H1 (cell line): ENCODE measurements around the gene NR2F1. TPM values are rescaled to one million over a fixed set of nuclear protein-coding genes. Genes with fewer than 3 reads are reported as not detected.

Experiments
- CTCF ChIA-PET: fragments of 300-600 bp; sonication (Branson Sonifier 250); formaldehyde crosslinking; loops from one replicate; lab custom pipeline; 2021; ENCODE audit not compliant: partially characterized antibody; lab: Charles Lee
- POLR2A ChIA-PET: fragments of 300-600 bp; sonication (Branson Sonifier 250); formaldehyde crosslinking; loops from one replicate; lab custom pipeline; 2021; ENCODE audit warnings: inconsistent platforms; ENCODE audit not compliant: partially characterized antibody; lab: Charles Lee
- DNase-seq, 2 experiments: peaks; one replicate each; pipeline versions ENCODE4 v3.0.0 to v3.0.0-alpha.2; 2010 to 2022; ENCODE audit warnings: low spot score in 2 of 2, low read depth in 1 of 2, mixed read lengths in 1 of 2
- FAIRE-seq: peaks from 2 replicates; lab custom pipeline; 2011; peaks lifted over from hg19 to GRCh38; lab: Jason Lieb, UNC
- H2AFZ ChIP-seq: 2 replicates; pipeline ENCODE4 v1.8.1; 2012; ENCODE audit warnings: low read length, inconsistent platforms
- H2AK5ac ChIP-seq: 2 replicates; pipeline ENCODE4 v1.6.1; 2013; ENCODE audit warnings: low read depth, low read length
- H2BK120ac ChIP-seq: replicated peaks from 2 replicates; pipeline ENCODE3; 2013; ENCODE audit warnings: low read depth, low read length, inconsistent platforms
- H2BK12ac ChIP-seq: 2 replicates; pipeline ENCODE4 v1.6.1; 2013; ENCODE audit warnings: low read depth, low read length
- H2BK15ac ChIP-seq: 2 replicates; pipeline ENCODE4 v1.6.1; 2013; ENCODE audit warnings: low read length
- H2BK20ac ChIP-seq: 2 replicates; pipeline ENCODE4 v1.6.1; 2013; ENCODE audit warnings: low read length
- H2BK5ac ChIP-seq: 2 replicates; pipeline ENCODE4 v1.6.1; 2013; ENCODE audit warnings: low read depth, low read length
- H3K14ac ChIP-seq: 2 replicates; pipeline ENCODE4 v1.6.1; 2013; ENCODE audit warnings: inconsistent platforms; ENCODE audit not compliant: insufficient read length
- H3K18ac ChIP-seq: 2 replicates; pipeline ENCODE4 v1.6.1; 2013; ENCODE audit warnings: low read length; ENCODE audit errors: extremely low read depth
- H3K23ac ChIP-seq: 2 replicates; pipeline ENCODE4 v1.6.1; 2013; ENCODE audit warnings: inconsistent platforms; ENCODE audit not compliant: insufficient read length
- H3K23me2 ChIP-seq: 2 replicates; pipeline ENCODE4 v1.6.1; 2013; ENCODE audit warnings: low read depth, low read length
- H3K27ac ChIP-seq: 2 replicates; pipeline ENCODE4 v1.6.1; 2011; ENCODE audit warnings: low read depth, low read length, inconsistent platforms
- H3K27me3 ChIP-seq, 4 experiments: replicated peaks in 1 of 4; 1 replicate in 1 of 4; 2 replicates in 3 of 4; pipeline versions ENCODE4 v1.6.1 to v1.8.1; 2011 to 2013; ENCODE audit warnings: low read length in 3 of 4, mild to moderate bottlenecking in 3 of 4, inconsistent platforms in 2 of 4, mixed read lengths in 2 of 4, moderate library complexity in 1 of 4; ENCODE audit not compliant: control insufficient read depth in 3 of 4, insufficient read depth in 3 of 4; ENCODE audit errors: extremely low read depth in 1 of 4
- H3K36me3 ChIP-seq, 4 experiments: 2 replicates each; pipeline versions ENCODE4 v1.6.1 to v1.8.1; 2011 to 2013; ENCODE audit warnings: mild to moderate bottlenecking in 4 of 4, low read length in 3 of 4, moderate library complexity in 2 of 4, control low read depth in 1 of 4, inconsistent platforms in 1 of 4; ENCODE audit not compliant: insufficient read depth in 4 of 4, control insufficient read depth in 2 of 4
- H3K4ac ChIP-seq: replicated peaks from 2 replicates; pipeline ENCODE3; 2013; ENCODE audit warnings: low read length, low read depth, mixed read lengths, inconsistent platforms; ENCODE audit not compliant: insufficient read length
- H3K4me1 ChIP-seq, 4 experiments: replicated peaks in 1 of 4; 1 replicate in 1 of 4; 2 replicates in 3 of 4; pipeline versions ENCODE4 v1.6.1 to v1.8.1; 2011 to 2013; ENCODE audit warnings: low read length in 3 of 4, inconsistent platforms in 2 of 4, mixed read lengths in 1 of 4; ENCODE audit not compliant: insufficient read depth in 4 of 4, control insufficient read depth in 3 of 4
- H3K4me2 ChIP-seq, 2 experiments: 2 replicates each; pipeline versions ENCODE4 v1.6.1 to v1.8.1; 2011 to 2013; ENCODE audit warnings: low read depth in 2 of 2, low read length in 2 of 2, control low read depth in 1 of 2, inconsistent platforms in 1 of 2, mild to moderate bottlenecking in 1 of 2; ENCODE audit not compliant: insufficient read depth in 1 of 2
- H3K4me3 ChIP-seq, 4 experiments: fragments of 200-600, 300-600 bp in 1 of 4; sonication (generic), shearing (Covaris generic), sonication (Bioruptor Twin) in 1 of 4; 2 replicates each; pipeline versions ENCODE4 v1.5.1 to v1.8.1; 2011 to 2016; ENCODE audit warnings: low read length in 4 of 4, low read depth in 3 of 4, control low read depth in 2 of 4, inconsistent platforms in 2 of 4, mild to moderate bottlenecking in 2 of 4, mixed read lengths in 1 of 4, moderate library complexity in 1 of 4; ENCODE audit not compliant: insufficient read depth in 2 of 4; ENCODE audit errors: extremely low read depth in 1 of 4
- H3K56ac ChIP-seq: replicated peaks from 2 replicates; pipeline ENCODE3; 2013; ENCODE audit warnings: low read depth, mild to moderate bottlenecking, mixed read lengths, low read length, inconsistent platforms; ENCODE audit not compliant: insufficient read length
- H3K79me1 ChIP-seq: 2 replicates; pipeline ENCODE4 v1.6.1; 2013; ENCODE audit warnings: low read depth, low read length, control low read depth
- H3K79me2 ChIP-seq, 2 experiments: 2 replicates each; pipeline versions ENCODE4 v1.6.1 to v1.8.1; 2012 to 2013; ENCODE audit warnings: low read length in 2 of 2, mild to moderate bottlenecking in 2 of 2, inconsistent platforms in 1 of 2; ENCODE audit not compliant: insufficient read depth in 2 of 2, control insufficient read depth in 1 of 2
- H3K9ac ChIP-seq, 4 experiments: replicated peaks in 1 of 4; 1 replicate in 1 of 4; 2 replicates in 3 of 4; pipeline versions ENCODE4 v1.6.1 to v1.8.1; 2011 to 2013; ENCODE audit warnings: low read depth in 3 of 4, low read length in 3 of 4, control low read depth in 2 of 4, mild to moderate bottlenecking in 2 of 4, moderate library complexity in 2 of 4, inconsistent platforms in 1 of 4; ENCODE audit errors: extremely low read depth in 1 of 4
- H3K9me3 ChIP-seq, 2 experiments: 2 replicates each; pipeline versions ENCODE4 v1.6.1 to v1.8.1; 2012 to 2013; ENCODE audit warnings: mild to moderate bottlenecking in 2 of 2, moderate library complexity in 2 of 2, control low read depth in 1 of 2, inconsistent platforms in 1 of 2, low read depth in 1 of 2, low read length in 1 of 2, mixed read lengths in 1 of 2; ENCODE audit not compliant: insufficient read depth in 2 of 2
- H4K20me1 ChIP-seq, 2 experiments: replicated peaks in 1 of 2; 2 replicates each; pipeline versions ENCODE3 to v1.8.1; 2011 to 2013; ENCODE audit warnings: inconsistent platforms in 2 of 2, low read length in 2 of 2, mild to moderate bottlenecking in 1 of 2; ENCODE audit not compliant: insufficient read depth in 2 of 2, control insufficient read depth in 1 of 2
- H4K5ac ChIP-seq: 2 replicates; pipeline ENCODE4 v1.6.1; 2013; ENCODE audit warnings: low read length, low read depth, mixed read lengths, inconsistent platforms; ENCODE audit not compliant: insufficient read length
- H4K8ac ChIP-seq: 2 replicates; pipeline ENCODE4 v1.8.0; 2013; ENCODE audit warnings: mild to moderate bottlenecking, moderate library complexity, low read length, inconsistent platforms; ENCODE audit not compliant: insufficient read depth; ENCODE audit errors: extremely low read depth
- H4K91ac ChIP-seq: replicated peaks from 2 replicates; pipeline ENCODE3; 2013; ENCODE audit warnings: low read length, mixed read lengths, inconsistent platforms; ENCODE audit not compliant: insufficient read length
- CEBPB ChIP-seq: IDR thresholded peaks from 2 replicates; pipeline ENCODE4 v1.6.1; 2012; ENCODE audit warnings: low read depth, low read length
- CHD2 ChIP-seq: IDR thresholded peaks from 2 replicates; pipeline ENCODE4 v1.6.1; 2012; ENCODE audit warnings: low read length, improper control_type of control experiment
- EP300 ChIP-seq, 2 experiments: IDR thresholded peaks; 1 replicate in 1 of 2; 2 replicates in 1 of 2; pipeline ENCODE4 v1.6.1; 2011 to 2012; ENCODE audit warnings: low read depth in 2 of 2, low read length in 2 of 2, mild to moderate bottlenecking in 2 of 2, borderline replicate concordance in 1 of 2, inconsistent platforms in 1 of 2, moderate library complexity in 1 of 2
- JUN ChIP-seq: IDR thresholded peaks from 2 replicates; pipeline ENCODE4 v1.6.1; 2011; ENCODE audit warnings: low read depth, mild to moderate bottlenecking, improper control_type of control experiment, low read length
- KDM4A ChIP-seq: IDR thresholded peaks from one replicate; pipeline ENCODE4 v1.7.1; 2012; ENCODE audit warnings: low read depth, mild to moderate bottlenecking, moderate library complexity, low read length, inconsistent platforms; ENCODE audit not compliant: severe bottlenecking
- POLR2A ChIP-seq, 2 experiments: IDR thresholded peaks; 1 replicate in 1 of 2; 2 replicates in 1 of 2; pipeline ENCODE4 v1.6.1; 2011; ENCODE audit warnings: low read depth in 2 of 2, low read length in 2 of 2, mild to moderate bottlenecking in 2 of 2; ENCODE audit errors: control extremely low read depth in 1 of 2
- RBBP5 ChIP-seq: IDR thresholded peaks from 2 replicates; pipeline ENCODE4 v1.7.1; 2012; ENCODE audit warnings: low read depth, mild to moderate bottlenecking, inconsistent platforms, low read length, moderate library complexity, borderline replicate concordance
- SIRT6 ChIP-seq: IDR thresholded peaks from one replicate; pipeline ENCODE4 v1.7.1; 2012; ENCODE audit warnings: low read length, inconsistent platforms
- SUZ12 ChIP-seq: fragments of 200-600 bp; sonication (generic); IDR thresholded peaks from 2 replicates; pipeline ENCODE4 v1.6.1; 2012; ENCODE audit warnings: mild to moderate bottlenecking, inconsistent platforms, low read length, moderate library complexity, mixed read lengths
- TBP ChIP-seq: IDR thresholded peaks from 2 replicates; pipeline ENCODE4 v1.6.1; 2011; ENCODE audit warnings: low read depth, low read length, improper control_type of control experiment
- YY1 ChIP-seq: IDR thresholded peaks from 2 replicates; pipeline ENCODE4 v1.6.1; 2011; ENCODE audit warnings: low read depth, mild to moderate bottlenecking, low read length
- WGBS, 2 experiments: shearing (Covaris generic) in 1 of 2; methylation state at CpG; one replicate each; pipeline versions ENCODE4 v1.1.6 to v1.1.7; 2013 to 2015; ENCODE audit warnings: low lambda C conversion rate in 2 of 2, mixed read lengths in 2 of 2, inconsistent platforms in 1 of 2, low coverage in 1 of 2, missing lambda C conversion rate in 1 of 2; ENCODE audit not compliant: insufficient replicate concordance in 2 of 2, insufficient coverage in 1 of 2, insufficient read length in 1 of 2; ENCODE audit errors: extremely low coverage in 1 of 2, missing lambda C conversion rate in 1 of 2; 5-methylcytosine and 5-hydroxymethylcytosine counted together
- polyA plus RNA-seq, 7 experiments: library from polyadenylated mRNA; depleted of rRNA in 3 of 7; stranded (reverse) in 5 of 7; unstranded in 2 of 7; fragments of >200 nt in 5 of 7; fragments of 200-250 nt in 2 of 7; gene quantifications; 1 replicate in 5 of 7; 2 replicates in 1 of 7; 4 replicates in 1 of 7; pipeline versions ENCODE4 v1.2.1 to v1.2.3, GENCODE V29; 2011 to 2013; ENCODE audit warnings: missing spikeins in 2 of 7, mixed read lengths in 2 of 7
- total RNA-seq: library from RNA; stranded (reverse); fragmentation: NEBNext Ultra II Directional; extraction: Animal tissue kit (Norgen Biotek cat#: 25700); gene quantifications from 2 replicates; pipeline ENCODE4 v1.2.1, GENCODE V29; 2021

NR2F1 gene
- total and polyA plus RNA-seq, 2 of the 8 experiments (the other 6 are each of a cell fraction or from before 2014, with no cell fraction given) = not detected

DNA sequence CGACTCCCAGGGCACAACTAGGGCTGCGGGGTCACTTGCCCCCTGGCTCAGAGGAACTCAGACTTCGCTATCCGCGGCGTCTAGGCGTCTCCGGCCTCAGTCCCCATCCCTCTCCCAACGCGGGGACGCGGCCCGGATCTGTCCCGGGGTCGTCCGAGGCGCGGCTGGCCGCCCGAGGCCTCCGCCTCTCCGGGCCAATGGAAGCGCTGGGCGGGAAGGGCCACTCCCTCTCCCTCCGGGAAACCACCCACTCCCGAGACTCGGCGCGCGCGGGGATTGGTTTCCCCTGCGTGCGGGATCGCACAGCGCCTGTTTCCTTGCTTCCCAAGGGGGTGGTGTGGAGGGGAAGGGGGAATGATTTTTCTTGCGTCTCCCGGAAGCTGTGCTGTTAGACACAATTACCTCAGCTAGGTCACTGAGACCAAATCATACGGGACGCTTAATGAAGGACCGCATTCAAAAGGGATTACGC is 38.3 kb downstream of the NR2F1 start:
- Histone ChIP-seq H3K79me2 (no peaks in the 10 kb centered on the region), H3K18ac (no peak overlapping the region), H2BK20ac (no peak overlapping the region), H3K56ac (no peak overlapping the region), H3K14ac (no peak overlapping the region), H3K23me2 (peaks cover 8% of the 10 kb centered on the region; the same call in 1 of the 2 replicates), H3K4me3 (peak overlapping the region; percentile 59 to 82 (median 64)), H2BK120ac (no peak overlapping the region), H3K4me1 (peaks cover 0 to 5% (median 2%) of the 10 kb centered on the region in 4 experiments; a peak in 3 of 7 replicates), H4K5ac (no peak overlapping the region), H4K20me1 (peaks cover 6% of the 10 kb centered on the region in 2 experiments), H4K91ac (no peak overlapping the region), H3K27ac (no peak overlapping the region), H2BK15ac (no peak overlapping the region), H2BK12ac (no peak overlapping the region), H3K79me1 (no peaks in the 10 kb centered on the region), H3K27me3 (peaks cover 24 to 62% (median 43%) of the 10 kb centered on the region in 4 experiments), H3K9ac (peak overlapping the region in 1 of 4 experiments; percentile 20; a peak in 1 of 7 replicates), H4K8ac (no peak overlapping the region), H3K4ac (no peak overlapping the region), H2BK5ac (no peak overlapping the region), H3K36me3 (no peaks in the 10 kb centered on the region), H3K9me3 (no peaks in the 10 kb centered on the region), H3K4me2 (peak overlapping the region; percentile 75 to 83), H2AFZ (no peak overlapping the region), H2AK5ac (no peak overlapping the region), H3K23ac (no peak overlapping the region)
- FAIRE-seq = no peak
- DNase-seq = peak in 1 of 2 experiments; percentile 87
- CTCF ChIA-PET = interaction anchor here (0.6 to 5.8 kb wide), 15 partner anchors 9 to 179 kb away, joined by 3 to 29 read pairs (median 3); no protein-coding TSS in a partner anchor
- POLR2A ChIA-PET = interaction anchor here (0.6 to 1.5 kb wide), 3 partner anchors 9 to 29 kb away, joined by 3 to 6 read pairs (median 3); no protein-coding TSS in a partner anchor
- WGBS, 2 experiments = 2% methylated on average over 40 of the region's 41 CpGs; no CpG with 5 or more reads in 1 of the 2 experiments
- TF ChIP-seq EP300 (IDR thresholded peaks at IDR 0.05; ENCODE audit: borderline replicate concordance in 1 of 2, low read depth in 2 of 2, low read length in 2 of 2) = no peak
- no peak for TF ChIP-seq CHD2
- no peak for TF ChIP-seq YY1
- TF ChIP-seq SUZ12 = peak; percentile 41; the same call in 1 of the 2 replicates
- no peak; the same call in 1 of the 2 replicates for TF ChIP-seq TBP
- TF ChIP-seq CEBPB = no peak
- TF ChIP-seq KDM4A = peak; percentile 79
- no peak for TF ChIP-seq JUN
- no peak for TF ChIP-seq POLR2A (IDR thresholded peaks at IDR 0.05; ENCODE audit: control extremely low read depth in 1 of 2, low read depth in 2 of 2, low read length in 2 of 2)
- TF ChIP-seq RBBP5 = 0 out of 2 replicates have a peak, but pooled peaks have one; percentile 36
- no peak for TF ChIP-seq SIRT6
